ENCODE results near the gene COL27A1.

The COL27A1 gene

GRCh38 chr9:114261987-114262386 lies 106.7 kb downstream of the COL27A1 start:
- DNase-seq (ENCODE audit: low read depth in 3 of 3, low spot score in 1 of 3), result no peak

GRCh38 chr9:114263853-114264510 lies 108.6 kb downstream of the COL27A1 start:
- DNase-seq (ENCODE audit: low read depth in 3 of 3, low spot score in 1 of 3), result no peak

GRCh38 chr9:114264806-114265550 lies 109.6 kb downstream of the COL27A1 start:
- no peak for DNase-seq (ENCODE audit: low read depth in 3 of 3, low spot score in 1 of 3)

GRCh38 chr9:114266969-114267368 lies 111.6 kb downstream of the COL27A1 start:
- DNase-seq (ENCODE audit: low read depth in 3 of 3, low spot score in 1 of 3), result no peak

- no peak for DNase-seq (ENCODE audit: low read depth in 3 of 3, low spot score in 1 of 3)
Measured at GRCh38 chr9:114269023-114269422, 113.7 kb downstream of the COL27A1 start.

GRCh38 chr9:114270120-114270975 lies 115.0 kb downstream of the COL27A1 start:
- no peak for DNase-seq (ENCODE audit: low read depth in 3 of 3, low spot score in 1 of 3)

GRCh38 chr9:114271556-114272510 lies 116.5 kb downstream of the COL27A1 start:
- no peak for DNase-seq (ENCODE audit: low read depth in 3 of 3, low spot score in 1 of 3)

- DNase-seq (ENCODE audit: low read depth in 3 of 3, low spot score in 1 of 3), result no peak
Measured at GRCh38 chr9:114272739-114273431, 117.5 kb downstream of the COL27A1 start.

- no peak for DNase-seq (ENCODE audit: low read depth in 3 of 3, low spot score in 1 of 3)
Measured at GRCh38 chr9:114273461-114273881, 118.1 kb downstream of the COL27A1 start.

GRCh38 chr9:114274217-114274616 lies 118.9 kb downstream of the COL27A1 start:
- DNase-seq (ENCODE audit: low read depth in 3 of 3, low spot score in 1 of 3), result no peak

GRCh38 chr9:114275246-114276004 lies 120.1 kb downstream of the COL27A1 start:
- DNase-seq (ENCODE audit: low read depth in 3 of 3, low spot score in 1 of 3), result no peak

- no peak for DNase-seq (ENCODE audit: low read depth in 3 of 3, low spot score in 1 of 3)
Measured at GRCh38 chr9:114276908-114277821, 121.8 kb downstream of the COL27A1 start.

GRCh38 chr9:114278356-114278755 lies 123.0 kb downstream of the COL27A1 start:
- DNase-seq (ENCODE audit: low read depth in 3 of 3, low spot score in 1 of 3), result no peak

- DNase-seq (ENCODE audit: low read depth in 3 of 3, low spot score in 1 of 3), result no peak
Measured at GRCh38 chr9:114278881-114279570, 123.7 kb downstream of the COL27A1 start.

GRCh38 chr9:114279693-114280092 lies 124.4 kb downstream of the COL27A1 start:
- DNase-seq (ENCODE audit: low read depth in 3 of 3, low spot score in 1 of 3), result no peak

- DNase-seq (ENCODE audit: low read depth in 3 of 3, low spot score in 1 of 3), result no peak
Measured at GRCh38 chr9:114280636-114281472, 125.5 kb downstream of the COL27A1 start.
